Fibroblast of skin of left biceps (primary cell): ENCODE results near the gene ST3GAL5.
A peak's percentile ranks its signal among the peaks of the same experiment; 100 is the strongest.
"Not testable (repeated sequence)": the region's sequence is repeated elsewhere in the genome, so short reads cannot be mapped to it uniquely, and the experiment has no call there.

Experiments
- DNase-seq, 2 experiments: peaks; one replicate each; pipeline ENCODE4 v3.0.0-alpha.2; 2013; ENCODE audit warnings: low read depth in 2 of 2

ST3GAL5 gene

DNA sequence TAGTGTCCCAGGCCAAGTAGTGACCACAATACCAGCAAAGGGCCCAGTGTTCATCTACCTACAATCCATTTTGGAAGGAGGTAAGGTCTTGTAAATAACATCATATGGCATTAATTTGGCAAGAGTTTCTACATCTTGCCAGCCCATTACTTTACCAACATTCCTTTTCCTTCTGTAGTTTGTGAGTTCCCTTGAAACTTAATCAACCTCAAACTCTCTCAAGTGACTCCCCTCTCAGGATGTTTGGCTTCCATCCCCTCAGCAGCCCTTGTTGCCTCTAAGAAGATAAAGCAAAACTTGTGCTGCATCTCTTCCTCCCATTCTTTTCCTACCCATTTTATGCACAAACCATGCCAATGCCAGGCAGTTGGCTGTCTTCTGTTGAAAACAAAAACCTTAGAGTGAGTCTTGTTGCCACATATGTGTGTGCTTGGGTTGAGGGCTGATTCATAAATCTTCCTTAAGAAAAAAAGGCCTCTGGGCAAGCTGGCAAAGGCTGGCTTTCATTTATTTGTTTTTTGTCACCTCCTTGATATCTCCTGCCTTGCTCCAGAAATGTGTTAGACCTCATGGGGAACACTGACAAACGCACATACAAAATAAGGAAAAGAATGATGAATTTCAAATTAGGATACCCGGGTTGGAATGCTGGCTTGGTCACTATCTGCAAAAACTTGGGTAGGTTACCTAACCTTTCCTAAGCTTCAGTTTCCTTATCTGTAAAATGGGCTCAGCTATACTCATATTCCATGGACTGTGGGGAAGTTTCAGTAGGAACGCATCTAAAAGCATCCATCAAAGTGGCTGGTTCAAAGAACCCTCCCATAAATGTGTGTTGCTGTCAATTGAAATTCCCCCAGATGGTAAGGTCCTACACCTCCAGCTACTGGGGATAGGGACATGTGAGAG, 29.4 kb upstream of the ST3GAL5 start:
- DNase-seq, result no peak

GRCh38 chr2:85915606-85916303, 27.0 kb upstream of the ST3GAL5 start:
- no peak for DNase-seq

DNA sequence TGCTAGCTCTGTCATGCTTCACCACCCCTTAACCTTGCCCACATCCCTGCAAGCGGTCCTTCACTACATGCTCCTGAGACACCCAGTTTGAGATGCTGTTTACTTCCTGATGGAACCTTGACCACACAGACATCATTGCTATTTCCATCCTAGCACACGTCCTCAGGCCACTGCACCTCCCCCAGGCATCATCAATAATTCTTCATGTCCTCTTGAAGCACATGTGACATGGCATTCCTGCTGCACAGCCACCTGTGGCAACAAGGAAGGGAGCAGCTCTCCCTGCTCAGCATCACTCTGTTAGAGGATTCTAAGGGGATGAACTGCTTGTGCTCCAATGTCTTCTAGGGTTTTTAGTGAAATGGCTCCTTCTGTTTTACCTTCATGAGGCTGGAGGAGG, 26.1 kb upstream of the ST3GAL5 start:
- no peak for DNase-seq

DNA sequence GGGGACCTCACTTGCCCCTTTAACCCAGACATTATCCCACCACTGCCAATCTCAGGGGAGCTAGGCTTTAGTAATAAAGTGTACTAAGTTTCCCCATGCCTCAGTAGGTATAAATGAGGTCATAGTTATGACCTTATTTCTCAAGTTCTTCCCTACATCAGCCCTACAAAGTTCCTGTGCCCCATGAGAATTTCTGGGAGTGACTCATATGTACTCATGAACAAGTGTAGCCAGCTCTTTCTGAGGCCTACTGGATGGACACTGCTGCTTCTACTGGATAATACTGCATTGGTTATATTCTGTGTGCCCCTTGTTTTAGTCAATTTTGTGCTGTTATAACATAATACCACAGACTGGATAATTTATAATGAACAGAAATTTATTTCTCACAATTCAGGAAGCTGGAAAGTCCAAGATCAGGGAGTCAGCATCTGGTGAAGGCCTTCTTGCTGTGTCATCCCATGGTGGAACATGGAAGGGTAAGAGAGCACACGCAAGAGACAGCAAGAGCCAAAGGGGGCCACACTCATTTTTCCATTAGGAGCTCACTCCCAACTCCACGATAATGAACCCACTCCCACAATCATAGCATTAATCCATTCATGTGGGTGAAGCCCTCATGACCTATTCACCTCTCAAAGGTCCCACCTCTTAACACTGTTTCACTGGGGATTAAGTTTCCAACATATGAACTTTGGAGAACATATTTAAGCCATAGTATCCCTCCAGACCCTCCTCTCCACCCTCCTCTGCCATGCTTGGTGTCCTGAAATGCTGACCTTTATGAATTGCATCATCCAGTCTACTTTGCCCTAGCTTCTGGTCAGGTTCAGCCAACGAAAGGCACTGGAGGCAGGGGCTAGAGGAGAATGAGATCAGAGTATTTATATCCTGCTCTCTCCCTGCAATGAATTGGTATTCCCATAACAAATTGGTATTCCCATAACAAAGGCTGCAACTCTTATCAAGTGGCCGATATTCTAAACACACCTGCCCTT, 25.4 kb upstream of the ST3GAL5 start:
- DNase-seq, result no peak

- peak in 1 of 2 experiments; percentile 63 for DNase-seq
These were observed 23.3 kb upstream of the ST3GAL5 start for GRCh38 chr2:85911814-85912692.

- DNase-seq, result no peak
These were observed 22.3 kb upstream of the ST3GAL5 start for GRCh38 chr2:85911097-85911496.

- no peak for DNase-seq
These were observed 20.2 kb upstream of the ST3GAL5 start for GRCh38 chr2:85909005-85909404.

GRCh38 chr2:85908506-85908905, 19.7 kb upstream of the ST3GAL5 start:
- DNase-seq, result no peak

DNA sequence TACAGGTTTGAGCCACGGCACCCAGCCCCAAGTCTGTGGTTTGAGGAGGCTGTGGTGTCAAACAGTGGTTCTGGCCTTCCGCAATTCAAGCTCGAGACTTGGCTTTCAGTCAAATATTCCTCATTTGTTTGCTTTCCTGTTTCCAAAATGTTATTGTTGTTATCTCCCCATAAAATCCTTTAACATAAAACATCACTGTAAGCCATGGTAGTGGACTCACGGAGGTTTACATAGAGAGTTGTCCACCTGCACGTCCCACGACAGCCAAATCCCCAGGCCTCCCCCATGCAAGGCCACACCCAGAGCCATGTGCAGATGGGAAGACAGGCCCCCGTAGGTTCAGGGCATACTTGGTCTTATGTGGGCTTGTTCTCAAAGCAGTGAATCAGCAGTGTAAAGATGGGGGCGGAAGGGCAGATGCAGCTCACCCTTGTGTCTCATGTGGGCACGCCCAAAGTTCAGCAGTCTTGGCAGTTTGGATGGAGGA, 18.9 kb upstream of the ST3GAL5 start:
- no peak for DNase-seq

DNA sequence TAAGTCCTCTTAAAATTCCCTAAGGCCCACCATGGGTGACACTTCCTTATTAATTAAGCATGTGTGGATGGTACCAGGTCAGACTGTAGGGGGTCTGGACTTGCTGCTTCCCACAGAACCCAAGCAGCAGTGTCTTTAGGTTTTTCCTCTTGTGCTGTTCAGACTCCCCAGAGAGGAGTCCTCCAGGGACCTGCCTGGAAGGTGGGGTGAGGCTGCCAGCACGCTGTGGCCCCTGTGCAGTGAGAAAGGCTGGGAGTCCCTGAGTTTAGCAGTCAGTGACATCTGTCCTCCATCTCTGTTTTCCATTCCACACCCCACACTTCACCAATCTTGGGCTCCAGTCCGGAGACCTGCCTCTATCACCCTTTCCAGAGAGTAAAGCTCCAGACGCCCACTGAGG, 18.0 kb upstream of the ST3GAL5 start:
- DNase-seq, result no peak

DNA sequence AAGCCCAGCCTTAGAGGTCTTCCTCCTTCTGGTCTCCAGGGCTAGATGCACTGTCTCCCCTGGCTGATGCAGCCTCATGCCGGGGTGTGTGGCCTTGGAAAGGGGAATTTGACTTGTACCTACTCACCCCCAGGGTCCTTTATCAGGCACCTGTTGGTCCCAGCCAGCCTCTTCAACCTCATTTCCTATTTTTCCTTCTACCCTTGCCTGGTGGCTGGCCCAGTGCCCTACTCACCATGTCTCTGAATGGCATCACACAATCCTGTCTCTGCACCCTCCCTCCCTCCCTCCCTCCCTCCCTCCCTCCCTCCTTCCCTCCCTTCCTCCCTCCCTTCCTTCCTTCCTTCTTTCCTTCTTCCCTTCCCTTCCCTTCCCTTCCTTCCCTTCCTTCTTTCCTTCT, 17.1 kb upstream of the ST3GAL5 start:
- DNase-seq, result no peak

DNA sequence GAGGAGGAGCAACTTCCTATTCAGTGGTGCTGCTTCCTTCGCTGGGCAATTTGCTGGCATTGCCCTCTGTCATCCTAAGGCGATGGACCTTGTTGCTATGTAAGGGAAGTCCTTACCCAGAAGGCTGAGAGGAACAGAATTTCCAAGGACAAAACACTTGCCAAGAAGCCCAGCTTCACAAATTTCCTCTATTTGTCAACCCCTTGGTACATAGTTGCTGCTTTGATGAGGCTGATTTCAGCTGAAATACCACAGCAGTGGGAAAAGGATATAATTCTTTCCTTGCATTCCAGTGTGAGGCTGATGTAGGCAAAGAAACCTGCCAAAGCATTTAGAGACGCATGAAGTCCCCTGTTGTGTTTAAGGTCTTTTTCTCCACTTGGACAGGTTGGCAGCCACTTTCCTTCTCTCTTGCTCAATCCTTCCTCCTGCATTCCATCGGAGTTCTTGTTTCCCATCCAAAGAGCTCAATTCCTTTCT, 16.4 kb upstream of the ST3GAL5 start:
- DNase-seq, result no peak

DNA sequence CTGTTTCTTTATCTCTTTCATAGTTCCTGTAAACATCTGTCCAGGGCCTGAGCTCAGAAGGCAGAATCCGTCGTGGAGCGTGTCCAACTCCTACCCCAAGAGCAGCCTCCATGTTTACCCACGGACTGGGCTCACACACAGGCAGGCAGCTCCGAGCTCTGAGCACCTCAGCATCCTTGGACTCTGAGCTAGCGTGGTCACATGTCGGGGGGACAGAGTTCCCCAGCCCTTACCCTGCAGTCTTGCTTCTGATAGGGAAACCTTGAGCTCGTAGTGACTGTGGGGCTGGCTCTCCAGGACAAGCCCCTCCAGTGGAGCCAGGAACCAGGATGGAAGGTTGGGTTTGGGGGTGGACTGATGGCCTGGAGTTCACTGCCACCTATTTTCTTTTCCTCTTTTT, 15.1 kb upstream of the ST3GAL5 start:
- no peak for DNase-seq

- no peak for DNase-seq
These were observed 13.7 kb upstream of the ST3GAL5 start for GRCh38 chr2:85902496-85902895.

DNA sequence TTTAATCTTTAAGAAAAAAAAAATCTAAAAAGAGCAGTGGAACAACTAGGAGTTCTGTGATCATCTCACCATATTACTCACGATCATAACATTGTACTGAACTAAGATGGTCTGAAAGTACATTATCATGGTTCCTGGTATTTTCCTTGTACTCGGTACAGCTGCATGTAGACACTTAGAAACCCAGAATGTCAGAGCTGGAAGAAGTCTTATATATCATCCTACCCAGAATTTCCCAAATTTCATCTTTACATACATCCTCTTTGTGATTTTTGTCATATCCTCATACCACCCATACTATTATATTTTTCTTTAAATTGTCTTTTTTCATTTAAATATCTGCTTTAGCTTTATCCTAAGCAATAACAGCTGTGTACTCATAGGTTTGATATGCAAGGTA, 12.4 kb upstream of the ST3GAL5 start:
- no peak for DNase-seq

- DNase-seq, result no peak
These were observed 11.6 kb upstream of the ST3GAL5 start for GRCh38 chr2:85900366-85900765.

- no peak for DNase-seq
These were observed 11.1 kb upstream of the ST3GAL5 start for GRCh38 chr2:85899849-85900248.

DNA sequence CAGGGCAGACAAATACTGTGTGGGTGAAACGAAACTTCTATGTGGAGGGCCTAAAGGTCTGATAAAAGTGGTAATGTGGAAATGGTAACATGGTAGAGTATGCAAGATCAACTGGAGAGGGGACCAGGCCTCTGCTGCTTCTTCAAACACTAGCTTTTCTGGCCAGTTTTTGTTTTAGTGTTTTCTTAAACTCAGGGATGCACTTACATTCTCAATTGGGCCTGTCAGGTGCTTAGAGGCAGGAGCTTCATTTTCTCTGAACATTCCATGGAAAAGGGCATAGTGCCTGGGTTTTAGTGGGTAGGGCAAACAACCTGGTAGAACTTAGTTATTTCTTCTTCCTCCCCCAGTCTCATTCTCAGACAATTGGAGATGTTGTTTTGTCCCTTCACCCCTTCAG, 10.5 kb upstream of the ST3GAL5 start:
- DNase-seq, result no peak

- DNase-seq, result no peak
These were observed 10.1 kb upstream of the ST3GAL5 start for GRCh38 chr2:85898881-85899280.

DNA sequence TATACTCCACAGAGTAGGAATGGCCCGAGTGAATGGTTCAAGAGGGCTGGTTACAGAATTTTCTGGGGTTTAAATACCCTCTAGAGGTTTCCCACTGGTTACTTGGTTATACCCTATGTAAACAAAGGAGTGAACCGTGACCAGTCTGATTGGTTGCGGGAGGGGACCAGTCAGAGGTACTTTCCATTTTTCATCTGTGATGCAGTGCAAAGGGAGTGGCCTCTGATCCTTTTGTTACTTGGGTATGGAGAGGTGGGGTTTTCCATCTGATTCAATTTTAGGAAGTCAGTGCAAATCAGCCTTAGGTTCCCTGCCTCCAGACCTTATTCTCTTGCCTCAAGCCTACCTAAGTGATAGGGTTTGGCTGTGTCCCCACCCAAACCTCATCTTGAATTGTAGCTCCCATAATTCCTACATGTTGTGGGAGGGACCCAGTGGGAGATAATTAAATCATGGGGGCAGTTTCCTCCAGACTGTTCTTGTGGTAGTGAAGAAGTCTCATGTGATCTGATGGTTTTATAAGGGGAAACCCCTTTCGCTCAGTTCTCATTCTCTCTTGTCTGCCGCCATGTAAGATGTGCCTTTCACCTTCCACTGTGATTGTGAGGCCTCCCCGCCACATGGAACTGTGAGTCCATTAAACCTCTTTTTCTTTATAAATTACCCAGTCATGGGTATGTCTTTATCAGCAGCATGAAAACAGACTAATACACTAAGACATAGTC, 5.9 kb upstream of the ST3GAL5 start:
- DNase-seq, result not testable (repeated sequence)
